Esophagus muscularis mucosa (tissue), 3 donors: ENCODE measurements around the gene ERCC6L2.

Experiments used
- CTCF ChIP-seq, 3 experiments: fragments of 200-600 bp in 2 of 3; fragments of 450-650 bp in 1 of 3; sonication (generic) in 2 of 3; IDR thresholded peaks; one replicate each; pipeline ENCODE4 v1.5.1; 2017 to 2019; ENCODE audit warnings: antibody characterized with exemption in 3 of 3, mild to moderate bottlenecking in 2 of 3, moderate library complexity in 1 of 3
- POLR2A ChIP-seq: fragments of 450-650 bp; IDR thresholded peaks from one replicate; pipeline ENCODE4 v1.6.1; 2017; ENCODE audit warnings: antibody characterized with exemption, moderate library complexity, mild to moderate bottlenecking, low read depth

GRCh38 chr9:95845751-95846150 is 29.7 kb upstream of the ERCC6L2 start:
- TF ChIP-seq CTCF (IDR thresholded peaks at IDR 0.05) (no peak), POLR2A (no peak)
